ENCODE data around the gene ADAMTS8. TPM values are rescaled to one million over a fixed set of nuclear protein-coding genes. Genes with fewer than 3 reads are reported as not detected.

ADAMTS8 gene
- total and polyA plus RNA-seq, 2 donors (not counting 3 experiments of a cell fraction or from before 2014, with no cell fraction given), result not detected

DNA sequence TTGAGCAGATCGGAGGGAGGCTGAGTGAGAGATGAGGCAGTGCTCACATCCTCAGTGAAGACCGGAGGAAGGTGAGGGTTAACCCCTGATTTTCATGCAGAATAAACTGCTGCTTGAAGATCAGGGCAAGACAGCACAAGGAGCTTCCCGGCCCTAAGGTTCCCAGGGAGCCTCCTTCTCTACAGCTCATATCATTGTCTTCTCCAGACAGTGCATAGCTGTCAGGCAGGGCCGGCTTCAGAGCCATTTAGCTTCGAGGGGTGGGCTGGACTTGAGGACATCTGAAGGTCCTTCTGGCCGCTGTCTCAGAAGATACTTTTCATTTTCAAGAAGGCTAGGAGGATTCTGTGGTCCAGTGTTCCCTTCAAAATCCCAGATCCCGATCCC, 7.2 kb downstream of the ADAMTS8 start:
- H3K9ac ChIP-seq (replicated peaks; ENCODE audit: extremely low read depth, insufficient read depth, low read length), result no peak overlapping the region
- H3K4me2 ChIP-seq (ENCODE audit: insufficient read depth, low read length), result no peak overlapping the region
- intact Hi-C loops (cut with micrococcal nuclease), result no loop called here
- TF ChIP-seq POLR2AphosphoS5 (IDR thresholded peaks at IDR 0.05; ENCODE audit: insufficient read depth, low read depth, low read length) (no peak), GATA2 (IDR thresholded peaks at IDR 0.05; ENCODE audit: insufficient read depth, insufficient read length, low read depth, low read length) (no peak), POLR2A (IDR thresholded peaks at IDR 0.05; ENCODE audit: low read depth, low read length) (no peak), FOS (IDR thresholded peaks at IDR 0.05; ENCODE audit: borderline replicate concordance, insufficient read depth, low read length) (no peak), EZH2 (IDR thresholded peaks at IDR 0.05; ENCODE audit: borderline replicate concordance, low read depth, low read length, severe bottlenecking) (no peak), MYC (IDR thresholded peaks at IDR 0.05; ENCODE audit: low read depth, low read length) (no peak), JUN (IDR thresholded peaks at IDR 0.05; ENCODE audit: borderline replicate concordance, insufficient read depth, insufficient read length, low read depth) (no peak)
- TF ChIP-seq, protein P1, sequence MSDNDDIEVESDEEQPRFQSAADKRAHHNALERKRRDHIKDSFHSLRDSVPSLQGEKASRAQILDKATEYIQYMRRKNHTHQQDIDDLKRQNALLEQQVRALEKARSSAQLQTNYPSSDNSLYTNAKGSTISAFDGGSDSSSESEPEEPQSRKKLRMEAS (IDR thresholded peaks at IDR 0.05; ENCODE audit: insufficient read depth, insufficient read length), result no peak
- TF ChIP-seq, protein P2, sequence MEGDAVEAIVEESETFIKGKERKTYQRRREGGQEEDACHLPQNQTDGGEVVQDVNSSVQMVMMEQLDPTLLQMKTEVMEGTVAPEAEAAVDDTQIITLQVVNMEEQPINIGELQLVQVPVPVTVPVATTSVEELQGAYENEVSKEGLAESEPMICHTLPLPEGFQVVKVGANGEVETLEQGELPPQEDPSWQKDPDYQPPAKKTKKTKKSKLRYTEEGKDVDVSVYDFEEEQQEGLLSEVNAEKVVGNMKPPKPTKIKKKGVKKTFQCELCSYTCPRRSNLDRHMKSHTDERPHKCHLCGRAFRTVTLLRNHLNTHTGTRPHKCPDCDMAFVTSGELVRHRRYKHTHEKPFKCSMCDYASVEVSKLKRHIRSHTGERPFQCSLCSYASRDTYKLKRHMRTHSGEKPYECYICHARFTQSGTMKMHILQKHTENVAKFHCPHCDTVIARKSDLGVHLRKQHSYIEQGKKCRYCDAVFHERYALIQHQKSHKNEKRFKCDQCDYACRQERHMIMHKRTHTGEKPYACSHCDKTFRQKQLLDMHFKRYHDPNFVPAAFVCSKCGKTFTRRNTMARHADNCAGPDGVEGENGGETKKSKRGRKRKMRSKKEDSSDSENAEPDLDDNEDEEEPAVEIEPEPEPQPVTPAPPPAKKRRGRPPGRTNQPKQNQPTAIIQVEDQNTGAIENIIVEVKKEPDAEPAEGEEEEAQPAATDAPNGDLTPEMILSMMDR (IDR thresholded peaks at IDR 0.05; ENCODE audit: extremely low read depth in 1 of 2, insufficient read depth in 1 of 2, low read depth in 1 of 2, low read length in 2 of 2), result no peak
- H3K79me2 ChIP-seq (ENCODE audit: control insufficient read depth, insufficient read depth, low read length), result no peaks in the 10 kb centered on the region
- dilution Hi-C loops (cut with MboI; ENCODE audit: extremely low pct_ligation_motif_present, low sequenced_read_pairs), result no loop called here
- H3K9me3 ChIP-seq (replicated peaks; ENCODE audit: control insufficient read depth, insufficient read depth, low read length), result no peaks in the 10 kb centered on the region
- no TSS peak for BruUV-seq (replicated peaks)
- H3K4me3 ChIP-seq (replicated peaks in 1 of 3; ENCODE audit: insufficient read depth in 1 of 3, low read depth in 1 of 3, low read length in 3 of 3), result no peak overlapping the region
- FAIRE-seq (no peak), DNase-seq (ENCODE audit: low read depth, low spot score) (no peak)
- ChIA-PET CTCF (no interaction called here), POLR2A (no interaction called here)
- H4K20me1 ChIP-seq (replicated peaks; ENCODE audit: control insufficient read depth, extremely low read depth, insufficient read depth, low read length), result no peaks in the 10 kb centered on the region
- H3K27ac ChIP-seq (ENCODE audit: insufficient read depth, low read depth, low read length), result no peak overlapping the region
- H2AFZ ChIP-seq (ENCODE audit: low read depth, low read length), result no peak overlapping the region
- H3K9me1 ChIP-seq (replicated peaks; ENCODE audit: control insufficient read depth, extremely low read depth, insufficient read depth, low read length), result no peaks in the 10 kb centered on the region
- H3K27me3 ChIP-seq (ENCODE audit: control insufficient read depth in 2 of 2, insufficient read depth in 2 of 2, low read length in 2 of 2), result peaks cover 5 to 9% of the 10 kb centered on the region in 2 experiments
- H3K4me1 ChIP-seq (ENCODE audit: control insufficient read depth, extremely low read depth, insufficient read depth, low read length), result no peaks in the 10 kb centered on the region
- no peaks in the 10 kb centered on the region for H3K36me3 ChIP-seq (ENCODE audit: control insufficient read depth in 2 of 2, extremely low read depth in 1 of 2, insufficient read depth in 2 of 2, low read length in 2 of 2)

All from endothelial cell of umbilical vein (primary cell).